ENCODE data around the gene FRAT2. TPM values are rescaled to one million over a fixed set of nuclear protein-coding genes. Genes with fewer than 3 reads are reported as not detected.

The FRAT2 gene
- total RNA-seq, 4 donors from 2014 or later: 40.9 to 62.0 (median 57.7) TPM

DNA sequence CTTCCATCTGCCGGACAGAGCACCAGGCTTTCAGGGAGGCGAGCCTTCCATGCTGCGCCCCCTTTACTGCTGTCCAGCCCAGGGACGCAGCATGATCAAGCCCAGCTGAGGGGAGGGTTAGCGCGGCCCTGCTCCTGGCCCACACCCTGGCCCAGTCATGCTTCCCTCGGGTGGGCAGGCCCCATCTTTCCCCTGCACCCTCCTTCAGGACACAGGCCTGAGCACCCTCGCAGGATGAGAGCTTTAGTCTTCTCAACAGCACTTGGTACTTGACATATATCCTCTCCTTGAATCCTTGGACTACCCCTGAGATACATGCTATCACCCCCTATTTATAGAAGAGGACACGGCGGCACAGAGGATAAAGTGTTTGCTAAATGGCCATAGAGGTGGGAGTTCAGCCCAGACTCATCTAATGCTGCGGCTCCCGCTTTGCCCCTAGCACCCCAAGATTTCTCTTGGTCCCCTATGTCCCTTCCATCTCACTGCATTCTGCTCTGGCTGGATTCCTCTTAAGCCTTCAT lies 32.7 kb upstream of the FRAT2 start:
- no peak overlapping the region for H3K4me3 ChIP-seq (ENCODE audit: low read depth, poor library complexity, severe bottlenecking)
- no peak for DNase-seq (ENCODE audit: low spot score in 2 of 2)
- WGBS, 2 donors: 97 to 99% methylated on average over 12 of the region's 12 CpGs
- intact Hi-C loops (cut with DNase I; ENCODE audit: low total_unique reads): no loop called here
- TF ChIP-seq, protein P1, sequence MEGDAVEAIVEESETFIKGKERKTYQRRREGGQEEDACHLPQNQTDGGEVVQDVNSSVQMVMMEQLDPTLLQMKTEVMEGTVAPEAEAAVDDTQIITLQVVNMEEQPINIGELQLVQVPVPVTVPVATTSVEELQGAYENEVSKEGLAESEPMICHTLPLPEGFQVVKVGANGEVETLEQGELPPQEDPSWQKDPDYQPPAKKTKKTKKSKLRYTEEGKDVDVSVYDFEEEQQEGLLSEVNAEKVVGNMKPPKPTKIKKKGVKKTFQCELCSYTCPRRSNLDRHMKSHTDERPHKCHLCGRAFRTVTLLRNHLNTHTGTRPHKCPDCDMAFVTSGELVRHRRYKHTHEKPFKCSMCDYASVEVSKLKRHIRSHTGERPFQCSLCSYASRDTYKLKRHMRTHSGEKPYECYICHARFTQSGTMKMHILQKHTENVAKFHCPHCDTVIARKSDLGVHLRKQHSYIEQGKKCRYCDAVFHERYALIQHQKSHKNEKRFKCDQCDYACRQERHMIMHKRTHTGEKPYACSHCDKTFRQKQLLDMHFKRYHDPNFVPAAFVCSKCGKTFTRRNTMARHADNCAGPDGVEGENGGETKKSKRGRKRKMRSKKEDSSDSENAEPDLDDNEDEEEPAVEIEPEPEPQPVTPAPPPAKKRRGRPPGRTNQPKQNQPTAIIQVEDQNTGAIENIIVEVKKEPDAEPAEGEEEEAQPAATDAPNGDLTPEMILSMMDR (IDR thresholded peaks at IDR 0.05): no peak
- TF ChIP-seq POLR2A (IDR thresholded peaks at IDR 0.05): no peak

DNA sequence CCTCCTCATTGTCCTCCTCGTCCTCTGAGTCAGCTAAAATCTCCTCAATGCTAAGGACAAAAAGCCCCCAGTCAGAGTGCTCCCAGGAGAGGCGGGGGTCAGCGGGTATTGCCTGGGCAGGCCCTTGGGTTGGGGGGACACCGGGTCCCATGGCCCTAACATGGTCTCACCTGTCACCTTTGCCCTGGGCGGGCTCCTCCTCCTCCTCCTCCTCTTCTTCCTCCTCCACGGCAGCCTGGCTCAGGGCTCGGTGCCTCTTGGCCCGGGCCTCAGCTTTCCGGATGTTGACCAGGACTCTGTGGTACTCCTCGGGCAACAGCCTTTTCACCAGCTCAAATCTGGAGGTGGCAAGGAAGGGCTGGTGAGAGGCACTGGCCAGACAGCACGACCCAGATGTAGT lies 32.0 kb upstream of the FRAT2 start:
- intact Hi-C loops (cut with DNase I; ENCODE audit: low total_unique reads): no loop called here
- TF ChIP-seq, protein P1 (IDR thresholded peaks at IDR 0.05): no peak
- TF ChIP-seq POLR2A (IDR thresholded peaks at IDR 0.05): no peak
- 86 to 94% methylated on average over 11 of the region's 11 CpGs for WGBS, 2 donors
- no peak for DNase-seq (ENCODE audit: low spot score in 2 of 2)
- no peak overlapping the region for H3K4me3 ChIP-seq (ENCODE audit: low read depth, poor library complexity, severe bottlenecking)

DNA sequence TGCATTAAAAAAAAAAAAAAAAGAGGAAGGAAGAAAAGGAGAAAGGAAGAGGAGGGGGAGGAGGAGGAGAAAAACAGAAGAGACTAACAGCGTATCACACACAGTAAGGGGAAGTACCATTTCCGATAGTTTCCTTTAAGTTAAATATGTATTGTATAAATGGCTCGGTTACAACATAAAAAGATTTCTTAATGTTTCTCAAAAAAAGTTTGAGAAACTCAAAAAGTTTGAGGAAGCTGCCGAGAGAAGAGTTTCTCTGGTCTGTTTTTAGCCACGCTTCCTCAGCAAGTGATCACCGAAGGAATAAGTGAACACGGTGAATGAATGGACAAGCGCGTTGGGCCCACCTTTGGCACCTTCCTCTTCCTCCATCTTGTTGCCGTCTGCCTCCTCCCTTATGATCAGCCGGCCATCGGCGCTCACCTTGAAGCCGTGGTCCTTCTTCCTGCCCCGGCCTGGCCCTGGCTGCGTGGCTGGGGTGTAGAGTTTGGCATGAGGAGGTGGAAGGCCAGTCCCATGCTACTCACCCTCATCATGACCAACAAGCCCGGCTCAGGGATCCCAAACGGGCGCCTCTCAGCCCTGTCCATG lies 31.3 kb upstream of the FRAT2 start:
- intact Hi-C loops (cut with DNase I; ENCODE audit: low total_unique reads): no loop called here
- no peak for DNase-seq (ENCODE audit: low spot score in 2 of 2)
- H3K4me3 ChIP-seq (ENCODE audit: low read depth, poor library complexity, severe bottlenecking): no peak overlapping the region
- no peak for TF ChIP-seq POLR2A (IDR thresholded peaks at IDR 0.05)
- TF ChIP-seq, protein P1 (IDR thresholded peaks at IDR 0.05): no peak
- 78 to 83% methylated on average over 19 of the region's 19 CpGs for WGBS, 2 donors

GRCh38 chr10:97363071-97363470 lies 28.5 kb upstream of the FRAT2 start:
- TF ChIP-seq, protein P1 (IDR thresholded peaks at IDR 0.05): no peak
- TF ChIP-seq POLR2A (IDR thresholded peaks at IDR 0.05): no peak
- WGBS, 2 donors: 93% methylated on average over 4 of the region's 4 CpGs
- intact Hi-C loops (cut with DNase I; ENCODE audit: low total_unique reads): no loop called here
- H3K4me3 ChIP-seq (ENCODE audit: low read depth, poor library complexity, severe bottlenecking): no peak overlapping the region
- DNase-seq (ENCODE audit: low spot score in 2 of 2): no peak

DNA sequence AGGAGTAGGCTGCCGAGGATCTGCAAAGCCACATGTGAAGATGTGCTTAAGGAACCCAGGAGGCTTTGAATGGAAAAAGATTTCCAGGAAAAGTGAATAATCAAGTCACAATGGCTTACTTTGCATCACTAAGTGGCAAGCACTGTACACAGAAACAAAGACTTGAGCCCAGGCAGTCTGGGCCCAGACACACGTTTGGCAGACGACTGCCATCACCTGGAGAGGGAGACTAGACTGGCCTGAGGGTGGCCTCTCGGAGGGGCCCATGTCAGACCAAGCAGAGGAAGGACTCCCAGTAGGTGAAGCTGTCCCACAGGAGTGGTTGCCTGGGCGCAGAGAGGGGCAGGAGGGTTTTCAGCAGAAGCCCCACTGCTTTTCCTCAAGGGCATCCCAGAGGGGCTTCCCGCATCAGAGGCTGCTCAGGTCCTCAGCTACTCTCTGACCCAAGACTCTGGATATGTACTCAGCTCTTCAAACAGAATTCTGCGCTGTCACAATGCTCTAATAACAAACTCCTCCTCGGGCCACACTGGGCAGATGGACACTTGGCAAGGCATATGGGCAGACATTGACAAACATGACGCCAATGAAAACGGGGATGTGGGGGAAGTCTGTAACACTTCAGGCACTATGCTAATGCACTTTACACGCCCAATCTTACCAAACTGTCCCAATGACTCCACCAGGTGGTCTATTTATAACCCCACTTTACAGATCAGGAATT lies 27.9 kb upstream of the FRAT2 start:
- 75 to 81% methylated on average over 11 of the region's 11 CpGs for WGBS, 2 donors
- intact Hi-C loops (cut with DNase I; ENCODE audit: low total_unique reads): no loop called here
- TF ChIP-seq, protein P1 (IDR thresholded peaks at IDR 0.05): no peak
- TF ChIP-seq POLR2A (IDR thresholded peaks at IDR 0.05): no peak
- no peak for DNase-seq (ENCODE audit: low spot score in 2 of 2)
- no peak overlapping the region for H3K4me3 ChIP-seq (ENCODE audit: low read depth, poor library complexity, severe bottlenecking)
